Endothelial cell (in vitro differentiated cells): ENCODE measurements around the gene ZNF319. TPM values are rescaled to one million over a fixed set of nuclear protein-coding genes. Genes with fewer than 3 reads are reported as not detected.

Experiments used
- DNase-seq: peaks from one replicate; pipeline ENCODE4 v3.0.0; 2021; ENCODE audit warnings: low spot score
- H3K27ac Mint-ChIP-seq: one replicate; pipeline ENCODE4 v1.8.0; 2021; ENCODE audit warnings: mixed read lengths, inconsistent platforms; ENCODE audit not compliant: unreplicated experiment
- H3K27me3 Mint-ChIP-seq: one replicate; pipeline ENCODE4 v1.8.0; 2021; ENCODE audit warnings: mild to moderate bottlenecking, moderate library complexity, mixed read lengths, inconsistent platforms; ENCODE audit not compliant: unreplicated experiment
- H3K36me3 Mint-ChIP-seq: one replicate; pipeline ENCODE4 v1.8.0; 2021; ENCODE audit warnings: mild to moderate bottlenecking, low read depth, mixed read lengths, inconsistent platforms; ENCODE audit not compliant: unreplicated experiment
- H3K4me1 Mint-ChIP-seq: one replicate; pipeline ENCODE4 v1.8.0; 2021; ENCODE audit warnings: mild to moderate bottlenecking, mixed read lengths, inconsistent platforms; ENCODE audit not compliant: unreplicated experiment
- H3K4me3 Mint-ChIP-seq: one replicate; pipeline ENCODE4 v1.8.0; 2021; ENCODE audit warnings: mild to moderate bottlenecking, mixed read lengths, inconsistent platforms; ENCODE audit not compliant: unreplicated experiment
- H3K9me3 Mint-ChIP-seq: one replicate; pipeline ENCODE4 v1.8.0; 2021; ENCODE audit warnings: mixed read lengths, inconsistent platforms; ENCODE audit not compliant: unreplicated experiment
- total RNA-seq: library from RNA; stranded (reverse); fragmentation: NEBNext Ultra II Directional; extraction: Animal tissue kit (Norgen Biotek cat#: 25700); gene quantifications from one replicate; pipeline ENCODE4 v1.2.1, GENCODE V29; 2021; ENCODE audit not compliant: unreplicated experiment
- TF ChIP-seq, protein P1 (sequence below): fragments of 200-600 bp; sonication (generic); IDR thresholded peaks from one replicate; pipeline ENCODE4 v1.5.0; 2021; ENCODE audit warnings: antibody characterized with exemption; ENCODE audit not compliant: unreplicated experiment

The ZNF319 gene
- total RNA-seq, 1 donor from 2014 or later = 16.1 TPM

DNA sequence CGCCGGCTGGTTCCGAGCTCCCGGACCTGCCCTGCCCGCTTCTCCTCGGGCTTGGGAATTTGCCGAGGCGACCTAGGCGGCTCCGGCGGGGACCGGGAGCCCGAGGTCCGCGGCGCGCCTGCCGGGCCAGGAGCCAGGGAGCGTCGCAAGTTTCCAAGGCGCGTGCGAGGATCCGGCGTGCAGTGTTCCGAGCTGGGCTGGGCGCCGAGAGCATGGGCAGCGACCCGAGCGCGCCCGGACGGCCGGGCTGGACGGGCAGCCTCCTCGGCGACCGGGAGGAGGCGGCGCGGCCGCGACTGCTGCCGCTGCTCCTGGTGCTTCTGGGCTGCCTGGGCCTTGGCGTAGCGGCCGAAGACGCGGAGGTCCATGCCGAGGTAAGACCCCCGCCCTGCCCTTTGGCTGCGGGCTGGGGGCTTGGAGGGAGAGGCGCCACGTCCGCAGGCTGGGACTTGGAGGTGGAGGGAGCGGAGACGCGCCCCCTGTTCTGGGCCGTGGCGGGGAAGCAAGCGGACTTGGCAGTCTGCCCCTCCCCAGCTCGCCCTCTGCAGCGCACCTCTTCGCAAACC is 25.8 kb upstream of the ZNF319 start:
- peak; percentile 49 for DNase-seq
- Mint-ChIP-seq H3K36me3 (peaks cover 12% of the 10 kb centered on the region), H3K27me3 (peaks cover 31% of the 10 kb centered on the region), H3K9me3 (no peaks in the 10 kb centered on the region), H3K4me3 (peak overlapping the region; percentile 87), H3K27ac (no peak overlapping the region), H3K4me1 (peaks cover 42% of the 10 kb centered on the region)
- TF ChIP-seq, protein P1, sequence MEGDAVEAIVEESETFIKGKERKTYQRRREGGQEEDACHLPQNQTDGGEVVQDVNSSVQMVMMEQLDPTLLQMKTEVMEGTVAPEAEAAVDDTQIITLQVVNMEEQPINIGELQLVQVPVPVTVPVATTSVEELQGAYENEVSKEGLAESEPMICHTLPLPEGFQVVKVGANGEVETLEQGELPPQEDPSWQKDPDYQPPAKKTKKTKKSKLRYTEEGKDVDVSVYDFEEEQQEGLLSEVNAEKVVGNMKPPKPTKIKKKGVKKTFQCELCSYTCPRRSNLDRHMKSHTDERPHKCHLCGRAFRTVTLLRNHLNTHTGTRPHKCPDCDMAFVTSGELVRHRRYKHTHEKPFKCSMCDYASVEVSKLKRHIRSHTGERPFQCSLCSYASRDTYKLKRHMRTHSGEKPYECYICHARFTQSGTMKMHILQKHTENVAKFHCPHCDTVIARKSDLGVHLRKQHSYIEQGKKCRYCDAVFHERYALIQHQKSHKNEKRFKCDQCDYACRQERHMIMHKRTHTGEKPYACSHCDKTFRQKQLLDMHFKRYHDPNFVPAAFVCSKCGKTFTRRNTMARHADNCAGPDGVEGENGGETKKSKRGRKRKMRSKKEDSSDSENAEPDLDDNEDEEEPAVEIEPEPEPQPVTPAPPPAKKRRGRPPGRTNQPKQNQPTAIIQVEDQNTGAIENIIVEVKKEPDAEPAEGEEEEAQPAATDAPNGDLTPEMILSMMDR = no peak

DNA sequence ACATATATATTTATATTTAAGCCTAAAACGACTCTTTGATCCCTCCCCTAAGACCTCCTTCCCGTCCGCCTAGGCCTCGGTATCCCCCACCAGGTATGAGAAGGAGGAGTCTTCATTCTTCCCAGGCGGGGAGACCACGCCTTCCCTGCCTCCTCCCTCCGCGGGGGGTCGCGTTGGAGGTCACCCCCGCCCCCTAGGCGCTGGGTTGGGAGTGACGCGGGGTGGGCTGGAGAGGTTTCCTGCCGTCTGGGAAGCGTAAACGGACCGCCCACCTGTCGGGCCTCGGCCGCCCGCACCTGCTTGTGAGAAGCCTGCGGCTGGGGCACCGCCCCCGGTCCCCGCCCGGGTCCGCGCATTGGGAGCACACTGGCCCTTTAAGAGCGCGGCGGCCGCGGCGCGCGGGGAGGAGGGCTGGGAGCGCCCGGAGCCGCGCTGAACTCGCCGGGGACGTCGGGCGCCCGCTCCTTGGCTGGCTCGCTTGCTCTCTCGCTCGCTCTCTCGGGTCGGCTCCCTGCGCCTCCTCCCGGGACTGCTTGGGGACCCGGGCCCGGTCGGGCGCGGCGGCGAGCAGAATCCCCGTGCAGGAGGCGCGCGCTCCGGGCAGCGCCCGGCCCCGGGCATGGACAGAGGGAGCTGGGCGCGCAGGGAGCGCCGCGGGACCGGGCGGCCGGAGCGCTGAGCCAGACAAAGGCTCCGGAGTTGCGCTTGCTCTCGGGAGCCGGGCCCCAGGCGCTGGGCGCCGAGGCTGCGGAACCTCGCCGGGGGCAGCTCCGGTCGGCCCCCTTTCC is 25.1 kb upstream of the ZNF319 start, which contains the start of gene MMP15:
Gene MMP15, plus strand, starts transcription at position 404 of the 788 bp plus-strand sequence. CDS start 597 bp downstream, outside the sequence.
- Mint-ChIP-seq H3K9me3 (no peaks in the 10 kb centered on the region), H3K4me1 (peaks cover 44% of the 10 kb centered on the region), H3K27ac (peak within 1 kb of the TSS; percentile 74), H3K27me3 (peaks cover 29% of the 10 kb centered on the region), H3K36me3 (peaks cover 8% of the 10 kb centered on the region), H3K4me3 (peak within 1 kb of the TSS; percentile 91)
- TF ChIP-seq, protein P1 = peak; percentile 15
- peak; percentile 80 for DNase-seq

DNA sequence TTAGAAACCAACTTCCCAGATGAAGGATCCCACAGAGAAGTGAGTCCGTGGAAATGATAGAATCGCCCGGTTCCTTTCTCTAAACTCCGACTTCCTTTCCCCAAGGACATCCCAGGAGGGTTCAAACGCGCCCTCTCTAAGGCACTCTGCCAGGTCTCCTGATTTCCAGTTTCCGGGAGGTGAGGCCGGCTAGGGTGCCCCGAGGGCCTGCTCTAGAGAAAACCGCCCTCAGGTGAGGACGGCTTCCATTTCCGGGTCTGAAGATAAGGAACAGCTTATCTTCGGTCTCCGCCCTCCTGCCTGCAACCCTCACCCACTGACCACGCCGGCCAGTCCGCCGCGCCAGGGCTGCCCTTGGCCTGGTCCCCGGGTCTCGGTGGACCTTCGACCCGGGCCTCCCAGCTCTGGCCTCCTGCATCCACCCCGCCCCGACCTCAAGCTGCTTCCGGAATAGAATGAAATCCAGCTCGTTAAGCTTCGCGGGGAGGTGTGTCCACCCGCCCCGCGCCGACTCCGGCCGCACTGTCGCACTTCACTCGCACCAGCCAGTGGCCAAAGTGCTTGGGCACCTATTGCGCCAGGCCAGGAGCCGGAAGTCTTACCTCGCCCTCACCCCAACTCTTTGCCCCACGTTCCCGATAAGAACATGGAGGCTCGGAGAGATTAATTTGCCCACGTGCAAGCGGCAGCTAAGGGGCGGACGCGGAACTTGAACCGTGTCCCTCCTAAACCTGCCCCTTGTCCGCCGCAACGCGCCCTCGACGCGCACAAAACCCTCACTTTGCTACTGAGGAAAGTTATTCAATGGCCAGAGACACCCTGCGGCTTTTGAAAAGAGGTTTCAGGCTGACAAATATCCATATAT is 24.2 kb upstream of the ZNF319 start:
- DNase-seq = peak; percentile 43
- TF ChIP-seq, protein P1 = no peak
- peak overlapping the region; percentile 91 for H3K4me3 Mint-ChIP-seq
- H3K27me3 Mint-ChIP-seq = peaks cover 26% of the 10 kb centered on the region
- H3K4me1 Mint-ChIP-seq = peaks cover 42% of the 10 kb centered on the region
- H3K36me3 Mint-ChIP-seq = peaks cover 5% of the 10 kb centered on the region
- H3K27ac Mint-ChIP-seq = peak overlapping the region; percentile 74
- H3K9me3 Mint-ChIP-seq = no peaks in the 10 kb centered on the region

- Mint-ChIP-seq H3K4me1 (peaks cover 27% of the 10 kb centered on the region), H3K4me3 (no peak overlapping the region), H3K9me3 (no peaks in the 10 kb centered on the region), H3K36me3 (peaks cover 4% of the 10 kb centered on the region), H3K27ac (no peak overlapping the region), H3K27me3 (peaks cover 14% of the 10 kb centered on the region)
- no peak for DNase-seq
- TF ChIP-seq, protein P1 = no peak
These were observed 22.3 kb upstream of the ZNF319 start for GRCh38 chr16:58022601-58023371.
